H9 (cell line): ENCODE results near the gene HIVEP1. TPM values are rescaled to one million over a fixed set of nuclear protein-coding genes. Genes with fewer than 3 reads are reported as not detected.
A peak's percentile ranks its signal among the peaks of the same experiment; 100 is the strongest.

Experiments used
- DNase-seq: peaks from one replicate; pipeline ENCODE4 v3.0.0-alpha.2; 2017
- H2AFZ ChIP-seq: one replicate; pipeline ENCODE4 v1.6.1; 2013; ENCODE audit warnings: mild to moderate bottlenecking, low read length, control low read depth, moderate library complexity
- H2AK5ac ChIP-seq: 2 replicates; pipeline ENCODE4 v1.6.1; 2013; ENCODE audit warnings: low read length, control low read depth, mixed read lengths; ENCODE audit not compliant: insufficient read length
- H2BK120ac ChIP-seq: one replicate; pipeline ENCODE4 v1.6.1; 2013; ENCODE audit warnings: low read depth, mild to moderate bottlenecking, low read length, control low read depth, inconsistent platforms; ENCODE audit not compliant: poor library complexity, severe bottlenecking
- H2BK12ac ChIP-seq: 2 replicates; pipeline ENCODE4 v1.6.1; 2013; ENCODE audit warnings: low read length, control low read depth, mixed read lengths, low read depth; ENCODE audit not compliant: insufficient read length
- H2BK15ac ChIP-seq: 2 replicates; pipeline ENCODE4 v1.6.1; 2013; ENCODE audit warnings: low read depth, low read length, control low read depth
- H2BK20ac ChIP-seq: one replicate; pipeline ENCODE4 v1.6.1; 2013; ENCODE audit warnings: low read depth, mild to moderate bottlenecking, low read length, control low read depth, inconsistent platforms; ENCODE audit not compliant: poor library complexity, severe bottlenecking
- H2BK5ac ChIP-seq: 2 replicates; pipeline ENCODE4 v1.6.1; 2013; ENCODE audit warnings: low read length, control low read depth, mixed read lengths; ENCODE audit not compliant: insufficient read length
- H3K14ac ChIP-seq: 2 replicates; pipeline ENCODE4 v1.6.1; 2013; ENCODE audit warnings: low read length, control low read depth; ENCODE audit not compliant: insufficient read depth
- H3K18ac ChIP-seq: 2 replicates; pipeline ENCODE4 v1.6.1; 2013; ENCODE audit warnings: low read depth, mild to moderate bottlenecking, mixed read lengths, low read length, control low read depth; ENCODE audit not compliant: insufficient read length
- H3K23ac ChIP-seq: 2 replicates; pipeline ENCODE4 v1.6.1; 2013; ENCODE audit warnings: low read length, control low read depth, mixed read lengths, low read depth; ENCODE audit not compliant: insufficient read length
- H3K23me2 ChIP-seq: 2 replicates; pipeline ENCODE4 v1.6.1; 2013; ENCODE audit warnings: low read depth, mild to moderate bottlenecking, mixed read lengths, low read length, control low read depth; ENCODE audit not compliant: insufficient read length, poor library complexity, severe bottlenecking
- H3K27ac ChIP-seq: 2 replicates; pipeline ENCODE4 v1.5.1; 2013; ENCODE audit warnings: low read length, control low read depth, mixed read lengths, low read depth; ENCODE audit not compliant: insufficient read length
- H3K27me3 ChIP-seq: 2 replicates; pipeline ENCODE4 v1.6.1; 2013; ENCODE audit warnings: low read length, control low read depth, inconsistent platforms; ENCODE audit not compliant: insufficient read depth
- H3K4ac ChIP-seq: 2 replicates; pipeline ENCODE4 v1.6.1; 2013; ENCODE audit warnings: low read depth, mild to moderate bottlenecking, control low read depth, inconsistent platforms, low read length, moderate library complexity
- H3K4me1 ChIP-seq: 2 replicates; pipeline ENCODE4 v1.6.1; 2013; ENCODE audit warnings: low read length, control low read depth, inconsistent platforms; ENCODE audit not compliant: insufficient read depth
- H3K4me2 ChIP-seq: 2 replicates; pipeline ENCODE4 v1.6.1; 2013; ENCODE audit warnings: low read length, control low read depth, mixed read lengths; ENCODE audit not compliant: insufficient read length, insufficient read depth
- H3K56ac ChIP-seq: 2 replicates; pipeline ENCODE4 v1.6.1; 2013; ENCODE audit warnings: low read depth, mild to moderate bottlenecking, mixed read lengths, low read length, control low read depth; ENCODE audit not compliant: insufficient read length
- H3K79me1 ChIP-seq: 2 replicates; pipeline ENCODE4 v1.6.1; 2013; ENCODE audit warnings: low read depth, mild to moderate bottlenecking, moderate library complexity, low read length, control low read depth, inconsistent platforms; ENCODE audit not compliant: insufficient read depth, poor library complexity, severe bottlenecking
- H3K79me2 ChIP-seq: 2 replicates; pipeline ENCODE4 v1.6.1; 2013; ENCODE audit warnings: low read length, control low read depth, inconsistent platforms; ENCODE audit not compliant: insufficient read depth
- H3K9ac ChIP-seq: 2 replicates; pipeline ENCODE4 v1.6.1; 2013; ENCODE audit warnings: low read length, control low read depth, mixed read lengths; ENCODE audit not compliant: insufficient read length; ENCODE audit errors: extremely low read depth
- H3K9me3 ChIP-seq: one replicate; pipeline ENCODE4 v1.6.1; 2013; ENCODE audit warnings: low read depth, low read length, inconsistent platforms; ENCODE audit not compliant: control insufficient read depth
- H3T11ph ChIP-seq: one replicate; pipeline ENCODE4 v1.6.1; 2013; ENCODE audit warnings: mild to moderate bottlenecking, low read length, control low read depth, inconsistent platforms
- H4K20me1 ChIP-seq: one replicate; pipeline ENCODE4 v1.6.1; 2013; ENCODE audit not compliant: control insufficient read depth, insufficient read length, insufficient read depth
- H4K5ac ChIP-seq: 2 replicates; pipeline ENCODE4 v1.6.1; 2013; ENCODE audit warnings: low read depth, mild to moderate bottlenecking, mixed read lengths, low read length, control low read depth; ENCODE audit not compliant: insufficient read length
- H4K8ac ChIP-seq: replicated peaks from 2 replicates; pipeline ENCODE4 v1.6.1; 2013; ENCODE audit warnings: low read length, control low read depth, mixed read lengths, low read depth; ENCODE audit not compliant: insufficient read length
- H4K91ac ChIP-seq: 2 replicates; pipeline ENCODE4 v1.6.1; 2013; ENCODE audit warnings: low read depth, mild to moderate bottlenecking, moderate library complexity, mixed read lengths, low read length, control low read depth; ENCODE audit not compliant: insufficient read length
- H3K27ac Mint-ChIP-seq, 3 experiments: 2 replicates in 2 of 3; 3 replicates in 1 of 3; pipeline ENCODE4 v1.8.0; 2020 to 2021; ENCODE audit warnings: mixed read lengths in 3 of 3, mild to moderate bottlenecking in 1 of 3, moderate library complexity in 1 of 3
- H3K27me3 Mint-ChIP-seq: 2 replicates; pipeline ENCODE4 v1.8.0; 2021; ENCODE audit warnings: low read depth, mild to moderate bottlenecking, moderate library complexity, mixed read lengths
- H3K36me3 Mint-ChIP-seq, 3 experiments: 2 replicates in 2 of 3; 3 replicates in 1 of 3; pipeline ENCODE4 v1.8.0; 2020 to 2021; ENCODE audit warnings: low read depth in 3 of 3, mixed read lengths in 3 of 3; ENCODE audit not compliant: insufficient read depth in 1 of 3
- H3K4me1 Mint-ChIP-seq, 2 experiments: 2 replicates each; pipeline ENCODE4 v1.8.0; 2020; ENCODE audit warnings: mixed read lengths in 2 of 2
- H3K4me3 Mint-ChIP-seq, 2 experiments: 2 replicates in 1 of 2; 3 replicates in 1 of 2; pipeline ENCODE4 v1.8.0; 2020 to 2021; ENCODE audit warnings: mild to moderate bottlenecking in 2 of 2, mixed read lengths in 2 of 2, moderate library complexity in 1 of 2
- H3K9me3 Mint-ChIP-seq, 2 experiments: 2 replicates in 1 of 2; 3 replicates in 1 of 2; pipeline ENCODE4 v1.8.0; 2020; ENCODE audit warnings: mild to moderate bottlenecking in 2 of 2, mixed read lengths in 2 of 2, moderate library complexity in 1 of 2
- WGBS: extraction: QIAGEN DNeasy Blood & Tissue Kit; methylation state at CpG from one replicate; pipeline ENCODE4 v1.1.7; 2013; ENCODE audit warnings: missing lambda C conversion rate, low lambda C conversion rate, mixed read lengths; ENCODE audit not compliant: insufficient read length; ENCODE audit errors: extremely low coverage; 5-methylcytosine and 5-hydroxymethylcytosine counted together
- total RNA-seq: library from RNA; stranded (reverse); gene quantifications from 2 replicates; pipeline ENCODE4 v1.2.1, GENCODE V29; 2021
- TF ChIP-seq, protein P1 (sequence below): fragments of 200-600 bp; sonication (generic); conservative IDR thresholded peaks from 3 replicates; pipeline ENCODE4 v1.8.0; 2021; ENCODE audit warnings: antibody characterized with exemption, mild to moderate bottlenecking

The HIVEP1 gene
- total RNA-seq, 1 experiment from 2014 or later: 44.2 TPM

DNA sequence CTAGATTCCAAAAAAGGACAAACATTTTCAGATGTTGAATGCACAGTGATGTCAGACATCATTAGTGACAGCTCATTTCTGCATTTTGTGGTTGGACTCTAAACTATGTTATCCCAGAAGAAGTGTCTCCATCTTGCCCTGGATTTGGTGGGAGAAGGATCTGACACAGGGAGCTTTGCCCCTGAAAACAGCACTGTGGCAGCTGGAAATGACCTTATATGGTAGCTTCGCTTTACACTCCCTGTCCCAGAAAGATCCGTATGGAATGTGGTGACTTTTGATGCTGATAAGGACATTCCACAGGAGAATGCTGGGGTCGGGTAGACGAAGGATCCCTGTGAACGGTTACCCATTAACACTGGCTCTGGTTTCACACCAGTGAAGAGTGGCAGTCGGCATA lies 190.9 kb downstream of the HIVEP1 start:
- Mint-ChIP-seq H3K9me3 (no peaks in the 10 kb centered on the region), H3K27ac (peak overlapping the region in 1 of 3 experiments; percentile 74; a peak in 1 of 7 replicates), H3K4me3 (no peak overlapping the region), H3K27me3 (no peaks in the 10 kb centered on the region), H3K36me3 (no peaks in the 10 kb centered on the region), H3K4me1 (peaks cover 11 to 12% of the 10 kb centered on the region in 2 experiments)
- Histone ChIP-seq H3K14ac (no peak overlapping the region), H3K27me3 (no peaks in the 10 kb centered on the region), H2BK12ac (no peak overlapping the region), H4K20me1 (no peaks in the 10 kb centered on the region), H2BK5ac (no peak overlapping the region), H3K27ac (no peak overlapping the region), H3T11ph (no peak overlapping the region), H3K79me2 (no peaks in the 10 kb centered on the region), H4K91ac (no peak overlapping the region), H4K8ac (no peak overlapping the region), H3K4me2 (no peak overlapping the region), H2AK5ac (no peak overlapping the region), H2BK120ac (no peak overlapping the region), H3K23me2 (no peaks in the 10 kb centered on the region), H3K79me1 (no peaks in the 10 kb centered on the region), H3K9me3 (no peaks in the 10 kb centered on the region), H2BK20ac (no peak overlapping the region), H3K4me1 (no peaks in the 10 kb centered on the region), H2BK15ac (no peak overlapping the region), H3K4ac (no peak overlapping the region), H3K9ac (no peak overlapping the region), H3K23ac (no peak overlapping the region), H3K56ac (no peak overlapping the region), H4K5ac (no peak overlapping the region), H3K18ac (peak overlapping the region; percentile 5), H2AFZ (no peak overlapping the region)
- WGBS: no CpG with 5 or more reads among the region's 6 CpGs
- TF ChIP-seq, protein P1, sequence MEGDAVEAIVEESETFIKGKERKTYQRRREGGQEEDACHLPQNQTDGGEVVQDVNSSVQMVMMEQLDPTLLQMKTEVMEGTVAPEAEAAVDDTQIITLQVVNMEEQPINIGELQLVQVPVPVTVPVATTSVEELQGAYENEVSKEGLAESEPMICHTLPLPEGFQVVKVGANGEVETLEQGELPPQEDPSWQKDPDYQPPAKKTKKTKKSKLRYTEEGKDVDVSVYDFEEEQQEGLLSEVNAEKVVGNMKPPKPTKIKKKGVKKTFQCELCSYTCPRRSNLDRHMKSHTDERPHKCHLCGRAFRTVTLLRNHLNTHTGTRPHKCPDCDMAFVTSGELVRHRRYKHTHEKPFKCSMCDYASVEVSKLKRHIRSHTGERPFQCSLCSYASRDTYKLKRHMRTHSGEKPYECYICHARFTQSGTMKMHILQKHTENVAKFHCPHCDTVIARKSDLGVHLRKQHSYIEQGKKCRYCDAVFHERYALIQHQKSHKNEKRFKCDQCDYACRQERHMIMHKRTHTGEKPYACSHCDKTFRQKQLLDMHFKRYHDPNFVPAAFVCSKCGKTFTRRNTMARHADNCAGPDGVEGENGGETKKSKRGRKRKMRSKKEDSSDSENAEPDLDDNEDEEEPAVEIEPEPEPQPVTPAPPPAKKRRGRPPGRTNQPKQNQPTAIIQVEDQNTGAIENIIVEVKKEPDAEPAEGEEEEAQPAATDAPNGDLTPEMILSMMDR: no peak
- DNase-seq: peak; percentile 37
